ENCODE results near the gene SRRM3.

DNA sequence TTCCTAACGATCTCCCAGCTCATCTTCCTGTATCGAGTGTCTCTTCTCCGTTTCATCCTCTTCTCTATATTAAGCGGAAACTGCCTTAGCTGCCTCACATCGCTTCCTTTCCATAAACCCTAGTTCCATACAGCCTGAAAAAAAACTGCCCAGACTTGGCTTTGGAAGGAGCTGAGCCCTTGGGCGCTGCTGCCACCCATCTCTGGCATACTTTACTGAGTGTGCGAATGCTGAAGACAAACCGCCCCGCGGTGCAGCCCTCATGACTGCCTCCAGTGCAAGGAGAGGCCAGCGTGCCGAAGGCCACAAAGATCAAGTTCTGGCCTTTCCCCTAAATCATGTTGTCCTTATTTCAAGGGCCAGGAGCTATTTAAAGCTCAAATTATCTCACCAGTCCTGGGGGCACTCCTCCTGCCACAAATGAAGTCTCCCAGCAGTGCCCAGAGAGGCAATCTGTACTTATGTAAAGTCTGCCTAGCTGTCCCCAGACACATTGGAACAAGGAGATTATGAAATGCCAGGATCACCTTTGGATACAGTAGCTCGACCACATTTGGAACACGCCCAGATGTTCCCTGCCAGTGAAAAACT, 131.9 kb downstream of the SRRM3 start:
- TF ChIP-seq CTCF (IDR thresholded peaks at IDR 0.05; ENCODE audit: low read depth, low read length) (no peak), EZH2phosphoT487 (IDR thresholded peaks at IDR 0.05; ENCODE audit: low read depth) (no peak)
